NB4 (cell line): ENCODE measurements around the gene STEAP4.
A peak's percentile ranks its signal among the peaks of the same experiment; 100 is the strongest.

Source experiments
- DNase-seq: peaks from one replicate; pipeline ENCODE4 v3.0.0; 2010; ENCODE audit warnings: low read depth
- H3K4me3 ChIP-seq: one replicate; pipeline ENCODE4 v1.5.1; 2011; ENCODE audit warnings: mild to moderate bottlenecking, low read depth, low read length, moderate library complexity
- CTCF ChIP-seq: IDR thresholded peaks from one replicate; pipeline ENCODE4 v1.5.1; 2012; ENCODE audit warnings: low read depth, low read length
- MAX ChIP-seq: IDR thresholded peaks from 2 replicates; pipeline ENCODE4 v1.6.1; 2011; ENCODE audit warnings: low read depth, low read length
- MYC ChIP-seq: IDR thresholded peaks from 2 replicates; pipeline ENCODE4 v1.6.1; 2011; ENCODE audit warnings: low read depth, low read length
- POLR2A ChIP-seq: IDR thresholded peaks from 2 replicates; pipeline ENCODE4 v1.6.1; 2011; ENCODE audit warnings: mild to moderate bottlenecking; ENCODE audit not compliant: insufficient read length; ENCODE audit errors: extremely low read depth

The STEAP4 gene

DNA sequence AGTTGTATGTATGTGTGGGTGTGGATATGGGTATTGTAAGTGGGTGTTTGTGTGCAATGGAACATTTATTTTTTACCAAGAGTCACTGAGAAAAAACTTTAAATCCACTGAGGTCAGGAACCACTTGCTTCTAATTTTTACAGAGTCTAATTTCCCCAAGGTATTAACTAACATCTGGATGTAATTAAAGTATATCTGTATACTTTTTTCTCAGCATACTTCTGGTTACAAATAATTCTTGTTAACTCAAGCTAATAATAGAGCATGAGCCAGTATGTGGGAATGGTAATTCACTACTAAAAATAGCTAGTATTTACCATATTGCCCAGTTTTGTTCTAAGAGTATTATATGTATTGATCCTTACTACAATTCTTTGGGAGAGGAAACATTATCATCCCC lies 24.6 kb upstream of the STEAP4 start:
- no peak overlapping the region for H3K4me3 ChIP-seq
- DNase-seq: no peak
- TF ChIP-seq MYC: no peak
- TF ChIP-seq MAX: no peak
- TF ChIP-seq CTCF: no peak
- no peak for TF ChIP-seq POLR2A

DNA sequence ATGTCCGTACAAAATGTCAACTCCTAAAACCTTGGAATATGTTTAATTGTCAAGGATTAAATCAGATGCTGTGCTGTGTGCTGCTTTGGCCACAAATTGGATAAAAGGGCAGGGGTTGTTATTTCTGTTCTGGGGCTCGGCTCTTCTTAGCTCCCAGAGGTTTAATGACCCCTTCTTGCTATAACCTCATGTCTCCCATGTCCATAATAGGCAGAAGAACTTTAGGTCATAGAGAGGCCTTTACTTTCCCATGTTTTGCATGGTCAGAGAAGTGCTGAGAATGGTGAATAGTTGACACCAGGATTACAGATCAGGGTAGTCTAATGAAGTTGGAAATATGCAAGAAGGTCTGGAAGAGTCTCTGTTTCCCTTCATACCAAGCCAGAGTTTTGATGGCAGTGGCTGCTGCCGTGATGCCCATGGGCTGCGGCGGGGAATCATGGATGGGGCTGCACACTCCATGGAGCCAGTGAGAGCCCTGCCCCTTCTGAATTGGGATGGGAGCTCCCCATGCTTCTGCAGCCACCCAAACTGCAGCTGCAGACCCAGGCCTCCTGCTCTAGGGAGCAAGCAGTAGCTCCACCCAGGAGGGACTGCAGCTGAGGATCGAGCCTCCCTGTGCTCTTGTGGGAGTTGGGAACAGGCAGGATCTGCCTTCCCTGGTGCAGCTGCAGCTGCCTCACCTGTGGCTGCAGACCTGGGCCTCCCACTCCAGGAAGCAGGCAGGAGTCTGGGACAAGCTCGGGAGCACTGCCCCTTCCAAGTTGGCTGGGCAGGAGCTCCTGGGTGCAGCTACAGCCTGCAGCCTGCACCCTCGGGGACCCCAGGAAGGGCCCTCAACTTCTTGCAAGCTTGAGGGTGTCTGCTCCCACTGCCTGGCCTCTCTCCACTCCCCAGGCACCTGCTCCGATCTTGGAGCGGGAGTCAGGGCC lies 23.1 kb upstream of the STEAP4 start:
- DNase-seq: no peak
- no peak for TF ChIP-seq MAX
- TF ChIP-seq CTCF: no peak
- TF ChIP-seq POLR2A: no peak
- TF ChIP-seq MYC: no peak
- no peak overlapping the region for H3K4me3 ChIP-seq

- DNase-seq: peak; percentile 22
- no peak overlapping the region for H3K4me3 ChIP-seq
- TF ChIP-seq CTCF (no peak), MYC (no peak), MAX (no peak), POLR2A (no peak)
Observed at GRCh38 chr7:88328787-88329186, 22.1 kb upstream of the STEAP4 start.

DNA sequence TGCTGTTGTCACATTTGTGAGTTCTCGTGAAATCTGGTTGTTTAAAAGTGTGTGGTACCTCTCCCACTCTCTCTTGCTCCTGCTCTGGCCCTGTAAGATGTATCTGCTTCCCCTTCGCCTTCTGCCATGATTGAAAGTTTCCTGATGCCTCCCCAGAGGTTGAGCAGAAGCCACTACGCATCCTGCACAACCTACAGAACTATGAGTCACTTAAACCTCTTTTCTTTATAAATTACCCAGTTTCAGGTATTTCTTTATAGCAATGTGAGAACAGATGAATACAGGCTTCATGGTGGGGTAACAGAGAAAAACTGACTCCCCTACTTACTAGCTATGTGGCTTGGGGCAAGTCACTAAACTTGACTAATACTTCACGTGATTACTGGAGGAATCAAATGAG lies 18.0 kb upstream of the STEAP4 start:
- no peak for DNase-seq
- TF ChIP-seq CTCF: no peak
- TF ChIP-seq MAX: no peak
- no peak for TF ChIP-seq MYC
- TF ChIP-seq POLR2A: no peak
- no peak overlapping the region for H3K4me3 ChIP-seq

GRCh38 chr7:88322151-88322550 lies 15.5 kb upstream of the STEAP4 start:
- no peak for DNase-seq
- H3K4me3 ChIP-seq: no peak overlapping the region
- TF ChIP-seq MYC (no peak), POLR2A (no peak), MAX (no peak), CTCF (no peak)

DNA sequence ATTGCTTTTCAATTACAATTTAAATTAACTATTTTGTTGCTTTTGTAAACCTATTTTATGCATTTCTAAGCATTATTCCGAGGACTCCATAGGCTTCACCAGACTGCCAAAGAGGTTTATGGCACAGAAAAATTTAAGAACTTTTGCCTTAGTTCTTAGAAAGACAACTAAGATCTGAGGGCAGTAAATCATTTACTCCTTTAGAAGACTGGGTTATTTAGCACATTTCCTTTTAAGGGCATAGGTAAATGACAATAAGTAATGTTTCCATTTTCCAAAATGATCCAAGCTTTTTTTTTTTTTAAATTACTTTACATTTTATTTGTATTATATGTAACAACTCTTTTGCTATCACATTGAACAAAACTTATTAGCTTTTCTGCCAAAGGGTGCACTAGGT lies 15.0 kb upstream of the STEAP4 start:
- no peak overlapping the region for H3K4me3 ChIP-seq
- TF ChIP-seq CTCF: no peak
- no peak for TF ChIP-seq POLR2A
- no peak for TF ChIP-seq MYC
- no peak for TF ChIP-seq MAX
- no peak for DNase-seq
